Measurements from ENCODE around the gene SAMMSON.

The SAMMSON gene

GRCh38 chr3:70085613-70086012 is 86.1 kb downstream of the SAMMSON start:
- H3K9me3 ChIP-seq (ENCODE audit: control insufficient read depth, low read length) = no peaks in the 10 kb centered on the region
- no peaks in the 10 kb centered on the region for H3K4me1 ChIP-seq (ENCODE audit: control insufficient read depth, insufficient read depth, low read length, poor library complexity, severe bottlenecking)
- no peak overlapping the region for H3K4me3 ChIP-seq (ENCODE audit: extremely low read depth, insufficient read depth, low read length, poor library complexity, severe bottlenecking)
- H3K27ac ChIP-seq (ENCODE audit: low read depth, low read length, severe bottlenecking) = no peak overlapping the region
- H3K36me3 ChIP-seq (ENCODE audit: control insufficient read depth, insufficient read depth, low read length) = no peaks in the 10 kb centered on the region

GRCh38 chr3:70086336-70086735 is 86.8 kb downstream of the SAMMSON start:
- Histone ChIP-seq H3K27ac (ENCODE audit: low read depth, low read length, severe bottlenecking) (no peak overlapping the region), H3K4me3 (ENCODE audit: extremely low read depth, insufficient read depth, low read length, poor library complexity, severe bottlenecking) (no peak overlapping the region), H3K4me1 (ENCODE audit: control insufficient read depth, insufficient read depth, low read length, poor library complexity, severe bottlenecking) (no peaks in the 10 kb centered on the region), H3K36me3 (ENCODE audit: control insufficient read depth, insufficient read depth, low read length) (no peaks in the 10 kb centered on the region), H3K9me3 (ENCODE audit: control insufficient read depth, low read length) (no peaks in the 10 kb centered on the region)
- WGBS, 2 experiments (ENCODE audit: insufficient coverage in 2 of 2) = 90% methylated on average over 2 of the region's 2 CpGs; no CpG with 5 or more reads in 1 of the 2 experiments

GRCh38 chr3:70090322-70090913 is 90.9 kb downstream of the SAMMSON start:
- Histone ChIP-seq H3K9me3 (ENCODE audit: control insufficient read depth, low read length) (no peaks in the 10 kb centered on the region), H3K36me3 (ENCODE audit: control insufficient read depth, insufficient read depth, low read length) (no peaks in the 10 kb centered on the region), H3K4me1 (ENCODE audit: control insufficient read depth, insufficient read depth, low read length, poor library complexity, severe bottlenecking) (no peaks in the 10 kb centered on the region), H3K27ac (ENCODE audit: low read depth, low read length, severe bottlenecking) (no peak overlapping the region), H3K4me3 (ENCODE audit: extremely low read depth, insufficient read depth, low read length, poor library complexity, severe bottlenecking) (no peak overlapping the region)
- whole genome bisulfite sequencing, 2 experiments (ENCODE audit: insufficient coverage in 2 of 2) = 20% methylated on average over 1 of the region's 3 CpGs

- 84 to 97% methylated on average over 3 of the region's 3 CpGs for WGBS, 2 experiments (ENCODE audit: insufficient coverage in 2 of 2)
- H3K9me3 ChIP-seq (ENCODE audit: control insufficient read depth, low read length) = no peaks in the 10 kb centered on the region
- H3K4me3 ChIP-seq (ENCODE audit: extremely low read depth, insufficient read depth, low read length, poor library complexity, severe bottlenecking) = no peak overlapping the region
- H3K36me3 ChIP-seq (ENCODE audit: control insufficient read depth, insufficient read depth, low read length) = no peaks in the 10 kb centered on the region
- H3K4me1 ChIP-seq (ENCODE audit: control insufficient read depth, insufficient read depth, low read length, poor library complexity, severe bottlenecking) = no peaks in the 10 kb centered on the region
- H3K27ac ChIP-seq (ENCODE audit: low read depth, low read length, severe bottlenecking) = no peak overlapping the region
Observed at GRCh38 chr3:70094197-70094596, 94.7 kb downstream of the SAMMSON start.

GRCh38 chr3:70095260-70095659 is 95.7 kb downstream of the SAMMSON start:
- no peak overlapping the region for H3K27ac ChIP-seq (ENCODE audit: low read depth, low read length, severe bottlenecking)
- no peaks in the 10 kb centered on the region for H3K9me3 ChIP-seq (ENCODE audit: control insufficient read depth, low read length)
- H3K4me3 ChIP-seq (ENCODE audit: extremely low read depth, insufficient read depth, low read length, poor library complexity, severe bottlenecking) = no peak overlapping the region
- no CpG with 5 or more reads among the region's 2 CpGs for WGBS, 2 experiments (ENCODE audit: insufficient coverage in 2 of 2)
- no peaks in the 10 kb centered on the region for H3K4me1 ChIP-seq (ENCODE audit: control insufficient read depth, insufficient read depth, low read length, poor library complexity, severe bottlenecking)
- H3K36me3 ChIP-seq (ENCODE audit: control insufficient read depth, insufficient read depth, low read length) = no peaks in the 10 kb centered on the region

GRCh38 chr3:70096376-70097066 is 97.0 kb downstream of the SAMMSON start:
- Histone ChIP-seq H3K27ac (ENCODE audit: low read depth, low read length, severe bottlenecking) (no peak overlapping the region), H3K9me3 (ENCODE audit: control insufficient read depth, low read length) (no peaks in the 10 kb centered on the region), H3K4me3 (ENCODE audit: extremely low read depth, insufficient read depth, low read length, poor library complexity, severe bottlenecking) (no peak overlapping the region), H3K36me3 (ENCODE audit: control insufficient read depth, insufficient read depth, low read length) (no peaks in the 10 kb centered on the region), H3K4me1 (ENCODE audit: control insufficient read depth, insufficient read depth, low read length, poor library complexity, severe bottlenecking) (no peaks in the 10 kb centered on the region)
- WGBS, 2 experiments (ENCODE audit: insufficient coverage in 2 of 2) = 94 to 100% methylated on average over 4 to 5 of the region's 5 CpGs

GRCh38 chr3:70097084-70097483 is 97.6 kb downstream of the SAMMSON start:
- WGBS, 2 experiments (ENCODE audit: insufficient coverage in 2 of 2) = no CpG with 5 or more reads among the region's 1 CpG
- no peaks in the 10 kb centered on the region for H3K36me3 ChIP-seq (ENCODE audit: control insufficient read depth, insufficient read depth, low read length)
- H3K9me3 ChIP-seq (ENCODE audit: control insufficient read depth, low read length) = no peaks in the 10 kb centered on the region
- H3K4me3 ChIP-seq (ENCODE audit: extremely low read depth, insufficient read depth, low read length, poor library complexity, severe bottlenecking) = no peak overlapping the region
- no peaks in the 10 kb centered on the region for H3K4me1 ChIP-seq (ENCODE audit: control insufficient read depth, insufficient read depth, low read length, poor library complexity, severe bottlenecking)
- no peak overlapping the region for H3K27ac ChIP-seq (ENCODE audit: low read depth, low read length, severe bottlenecking)

GRCh38 chr3:70108072-70108471 is 108.5 kb downstream of the SAMMSON start:
- WGBS, 2 experiments (ENCODE audit: insufficient coverage in 2 of 2) = 68% methylated on average over 3 of the region's 6 CpGs; no CpG with 5 or more reads in 1 of the 2 experiments
- H3K4me1 ChIP-seq (ENCODE audit: control insufficient read depth, insufficient read depth, low read length, poor library complexity, severe bottlenecking) = no peaks in the 10 kb centered on the region

GRCh38 chr3:70108546-70108945 is 109.0 kb downstream of the SAMMSON start:
- no peaks in the 10 kb centered on the region for H3K36me3 ChIP-seq (ENCODE audit: control insufficient read depth, insufficient read depth, low read length)
- H3K4me1 ChIP-seq (ENCODE audit: control insufficient read depth, insufficient read depth, low read length, poor library complexity, severe bottlenecking) = no peaks in the 10 kb centered on the region
- H3K4me3 ChIP-seq (ENCODE audit: extremely low read depth, insufficient read depth, low read length, poor library complexity, severe bottlenecking) = no peak overlapping the region
- no peak overlapping the region for H3K27ac ChIP-seq (ENCODE audit: low read depth, low read length, severe bottlenecking)
- WGBS, 2 experiments (ENCODE audit: insufficient coverage in 2 of 2) = 90 to 93% methylated on average over 2 to 3 of the region's 3 CpGs
- H3K9me3 ChIP-seq (ENCODE audit: control insufficient read depth, low read length) = no peaks in the 10 kb centered on the region

More at GRCh38 chr3:70108072-70108471, 108.5 kb downstream of the SAMMSON start:
- H3K27ac ChIP-seq (ENCODE audit: low read depth, low read length, severe bottlenecking) = no peak overlapping the region
- no peaks in the 10 kb centered on the region for H3K36me3 ChIP-seq (ENCODE audit: control insufficient read depth, insufficient read depth, low read length)
- H3K4me3 ChIP-seq (ENCODE audit: extremely low read depth, insufficient read depth, low read length, poor library complexity, severe bottlenecking) = no peak overlapping the region
- H3K9me3 ChIP-seq (ENCODE audit: control insufficient read depth, low read length) = no peaks in the 10 kb centered on the region

- no peaks in the 10 kb centered on the region for H3K36me3 ChIP-seq (ENCODE audit: control insufficient read depth, insufficient read depth, low read length)
- H3K27ac ChIP-seq (ENCODE audit: low read depth, low read length, severe bottlenecking) = no peak overlapping the region
- H3K4me1 ChIP-seq (ENCODE audit: control insufficient read depth, insufficient read depth, low read length, poor library complexity, severe bottlenecking) = no peaks in the 10 kb centered on the region
- H3K4me3 ChIP-seq (ENCODE audit: extremely low read depth, insufficient read depth, low read length, poor library complexity, severe bottlenecking) = no peak overlapping the region
- 100% methylated on average over 1 of the region's 2 CpGs; no CpG with 5 or more reads in 1 of the 2 experiments for WGBS, 2 experiments (ENCODE audit: insufficient coverage in 2 of 2)
- H3K9me3 ChIP-seq (ENCODE audit: control insufficient read depth, low read length) = no peaks in the 10 kb centered on the region
Observed at GRCh38 chr3:70110066-70110465, 110.5 kb downstream of the SAMMSON start.

GRCh38 chr3:70111411-70111810 is 111.9 kb downstream of the SAMMSON start:
- 83 to 100% methylated on average over 1 of the region's 1 CpG for WGBS, 2 experiments (ENCODE audit: insufficient coverage in 2 of 2)
- Histone ChIP-seq H3K9me3 (ENCODE audit: control insufficient read depth, low read length) (no peaks in the 10 kb centered on the region), H3K27ac (ENCODE audit: low read depth, low read length, severe bottlenecking) (no peak overlapping the region), H3K4me3 (ENCODE audit: extremely low read depth, insufficient read depth, low read length, poor library complexity, severe bottlenecking) (no peak overlapping the region), H3K36me3 (ENCODE audit: control insufficient read depth, insufficient read depth, low read length) (no peaks in the 10 kb centered on the region), H3K4me1 (ENCODE audit: control insufficient read depth, insufficient read depth, low read length, poor library complexity, severe bottlenecking) (no peaks in the 10 kb centered on the region)

Measured in mesodermal cell (in vitro differentiated cells).